GM13976 (cell line): ENCODE data around the gene MYRIP.

Experiments used
- DNase-seq: peaks from one replicate; pipeline ENCODE4 v3.0.0; 2012; ENCODE audit warnings: low spot score
- in situ Hi-C: fragments of 300-500 bp; cut with MboI; formaldehyde crosslinking; loops from one replicate; pipeline ENCODE4 v1.12.0; 2022; ENCODE audit warnings: low sequenced_read_pairs, mixed read lengths, inconsistent platforms; ENCODE audit not compliant: unreplicated experiment
- TF ChIP-seq, protein P1 (sequence below): IDR thresholded peaks from 2 replicates; pipeline ENCODE4 v1.5.1; 2012; ENCODE audit warnings: borderline replicate concordance, mild to moderate bottlenecking; ENCODE audit not compliant: insufficient read depth; ENCODE audit errors: extremely low read depth, missing control alignments, control extremely low read depth

Gene MYRIP

DNA sequence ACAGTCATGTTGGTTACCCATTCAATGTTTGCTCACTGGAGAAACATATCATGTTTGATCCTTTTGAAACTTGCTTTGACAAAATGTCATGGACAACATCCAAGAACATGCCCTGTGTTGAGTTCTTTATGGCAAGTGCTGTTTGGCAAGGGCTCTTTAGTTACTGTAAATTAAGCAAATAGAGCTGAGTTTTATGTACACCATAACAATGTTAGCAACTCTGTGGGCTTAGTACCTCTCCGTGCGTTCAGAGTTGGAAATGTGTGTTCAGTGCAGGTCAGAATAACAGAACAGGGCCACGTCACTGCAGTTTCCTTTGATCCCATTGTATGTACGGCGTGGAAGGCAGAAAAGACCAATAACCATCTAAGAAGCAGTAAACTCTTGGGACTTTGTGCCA is 132.5 kb downstream of the MYRIP start:
- in situ Hi-C loops: no loop called here
- TF ChIP-seq, protein P1, sequence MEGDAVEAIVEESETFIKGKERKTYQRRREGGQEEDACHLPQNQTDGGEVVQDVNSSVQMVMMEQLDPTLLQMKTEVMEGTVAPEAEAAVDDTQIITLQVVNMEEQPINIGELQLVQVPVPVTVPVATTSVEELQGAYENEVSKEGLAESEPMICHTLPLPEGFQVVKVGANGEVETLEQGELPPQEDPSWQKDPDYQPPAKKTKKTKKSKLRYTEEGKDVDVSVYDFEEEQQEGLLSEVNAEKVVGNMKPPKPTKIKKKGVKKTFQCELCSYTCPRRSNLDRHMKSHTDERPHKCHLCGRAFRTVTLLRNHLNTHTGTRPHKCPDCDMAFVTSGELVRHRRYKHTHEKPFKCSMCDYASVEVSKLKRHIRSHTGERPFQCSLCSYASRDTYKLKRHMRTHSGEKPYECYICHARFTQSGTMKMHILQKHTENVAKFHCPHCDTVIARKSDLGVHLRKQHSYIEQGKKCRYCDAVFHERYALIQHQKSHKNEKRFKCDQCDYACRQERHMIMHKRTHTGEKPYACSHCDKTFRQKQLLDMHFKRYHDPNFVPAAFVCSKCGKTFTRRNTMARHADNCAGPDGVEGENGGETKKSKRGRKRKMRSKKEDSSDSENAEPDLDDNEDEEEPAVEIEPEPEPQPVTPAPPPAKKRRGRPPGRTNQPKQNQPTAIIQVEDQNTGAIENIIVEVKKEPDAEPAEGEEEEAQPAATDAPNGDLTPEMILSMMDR: no peak
- DNase-seq: no peak

DNA sequence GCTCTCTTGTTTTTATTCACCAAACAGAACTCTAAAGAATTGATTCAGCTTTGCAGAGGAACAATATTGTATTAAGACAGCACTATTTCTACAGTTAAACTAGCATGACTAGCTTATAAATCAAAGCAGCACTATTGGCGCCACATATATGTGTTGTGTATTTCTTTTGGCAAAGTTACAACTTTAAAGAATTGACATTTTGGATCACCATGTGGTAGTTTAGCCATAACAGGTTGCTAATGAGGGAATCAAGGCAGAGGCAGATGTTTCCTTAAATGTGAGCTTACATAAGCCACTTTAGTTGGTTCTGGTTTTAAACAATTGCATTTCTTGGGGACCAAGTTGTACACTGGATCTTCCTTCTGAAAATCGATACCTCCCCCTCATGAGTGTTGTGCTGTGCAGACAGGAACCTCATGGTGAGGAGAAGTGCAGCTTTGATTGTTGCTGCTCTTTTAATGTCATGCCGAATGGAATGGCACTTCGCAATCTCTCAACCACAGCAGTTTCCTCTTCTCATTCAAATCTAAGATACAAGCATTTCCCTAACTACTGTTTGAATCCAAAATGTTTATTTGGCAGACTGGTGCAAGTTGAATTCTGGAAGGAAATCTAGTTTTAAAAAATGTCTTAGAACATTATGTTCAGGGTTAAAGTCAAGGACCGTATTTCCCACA is 151.2 kb downstream of the MYRIP start:
- DNase-seq: no peak
- in situ Hi-C loops: no loop called here
- TF ChIP-seq, protein P1: no peak

DNA sequence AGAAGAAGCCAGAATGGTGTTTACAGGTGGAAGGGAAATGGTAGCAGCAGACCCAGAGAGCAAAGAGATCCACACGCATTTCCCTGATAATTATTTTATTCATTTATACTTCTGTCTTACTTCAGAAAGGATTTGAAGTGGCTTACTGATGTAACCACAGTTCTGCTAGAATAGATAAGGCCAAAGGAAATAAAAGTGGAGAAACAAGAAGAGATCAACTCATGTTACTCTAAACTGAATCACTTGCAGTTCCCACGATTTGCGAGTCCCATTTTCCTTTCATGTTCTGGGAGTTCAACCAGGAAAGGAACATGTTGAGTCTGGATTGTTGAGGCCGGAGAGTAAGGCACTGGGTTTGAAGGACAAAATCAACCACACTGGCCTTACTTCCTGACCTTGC is 151.8 kb downstream of the MYRIP start:
- DNase-seq: no peak
- in situ Hi-C loops: no loop called here
- TF ChIP-seq, protein P1: no peak

DNA sequence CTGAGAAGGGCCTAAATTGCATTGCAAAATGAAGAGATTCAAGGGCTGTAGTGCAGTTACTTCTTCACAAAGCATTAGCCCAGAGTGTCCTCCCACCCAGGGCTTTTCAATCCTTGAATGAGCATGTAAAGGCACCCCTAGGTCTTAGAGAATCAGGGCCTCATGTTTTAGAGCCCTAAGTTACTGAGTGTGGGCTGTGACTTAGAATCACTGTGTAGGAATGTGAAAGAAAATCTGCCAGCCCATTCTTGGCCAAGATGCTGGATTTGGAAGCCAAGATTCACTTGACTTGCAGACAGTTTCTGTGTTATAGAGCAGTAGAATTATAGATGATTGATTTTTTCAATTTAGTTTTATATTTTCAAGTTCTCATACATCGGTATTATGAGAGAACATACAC is 153.2 kb downstream of the MYRIP start:
- in situ Hi-C loops: no loop called here
- no peak for DNase-seq
- TF ChIP-seq, protein P1: no peak

DNA sequence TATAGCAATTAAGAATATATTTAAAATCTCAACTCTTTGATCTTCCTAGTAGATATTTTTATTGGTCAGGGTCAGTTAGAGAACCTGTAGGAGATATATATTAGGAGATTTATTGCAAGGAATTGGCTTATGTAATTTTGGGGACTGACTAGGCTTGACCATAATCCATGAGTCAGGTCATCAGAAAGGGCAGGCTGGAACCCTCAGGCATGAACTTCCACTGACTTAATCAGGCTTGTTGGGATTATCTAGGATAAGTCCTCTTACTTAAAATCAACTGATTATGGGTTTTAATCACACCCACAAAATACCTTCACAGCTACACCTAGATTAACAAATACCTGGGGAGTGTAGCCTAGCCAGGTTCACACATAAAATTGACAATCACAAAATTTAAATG is 156.1 kb downstream of the MYRIP start:
- DNase-seq: no peak
- TF ChIP-seq, protein P1: no peak
- in situ Hi-C loops: no loop called here

DNA sequence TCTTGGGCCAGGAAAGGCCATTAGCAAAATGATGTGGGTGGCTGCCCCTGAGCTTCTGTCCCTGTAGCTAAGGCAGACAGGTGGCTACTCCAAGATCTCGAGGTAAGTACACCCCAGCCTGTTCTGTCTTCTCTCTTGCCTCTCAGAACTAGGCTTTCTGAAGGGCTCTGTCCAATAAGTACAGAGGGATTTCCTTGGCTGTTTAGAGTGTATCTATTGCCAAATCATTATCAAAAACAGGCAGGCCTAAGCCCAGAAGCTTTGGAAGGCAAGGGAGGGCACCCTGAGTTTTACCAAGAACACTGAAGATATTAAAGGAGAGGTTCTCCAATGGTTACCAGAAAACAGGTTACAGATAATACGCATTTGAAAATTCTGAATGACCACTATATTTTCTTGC is 156.6 kb downstream of the MYRIP start:
- no peak for DNase-seq
- TF ChIP-seq, protein P1: no peak
- in situ Hi-C loops: no loop called here
